H9 (cell line): Measurements from ENCODE around the gene ANKRD13C. TPM values are rescaled to one million over a fixed set of nuclear protein-coding genes. Genes with fewer than 3 reads are reported as not detected.

Experiments
- DNase-seq: peaks from one replicate; pipeline ENCODE4 v3.0.0-alpha.2; 2017
- H2AFZ ChIP-seq: one replicate; pipeline ENCODE4 v1.6.1; 2013; ENCODE audit warnings: mild to moderate bottlenecking, low read length, control low read depth, moderate library complexity
- H2AK5ac ChIP-seq: 2 replicates; pipeline ENCODE4 v1.6.1; 2013; ENCODE audit warnings: low read length, control low read depth, mixed read lengths; ENCODE audit not compliant: insufficient read length
- H2BK120ac ChIP-seq: one replicate; pipeline ENCODE4 v1.6.1; 2013; ENCODE audit warnings: low read depth, mild to moderate bottlenecking, low read length, control low read depth, inconsistent platforms; ENCODE audit not compliant: poor library complexity, severe bottlenecking
- H2BK12ac ChIP-seq: 2 replicates; pipeline ENCODE4 v1.6.1; 2013; ENCODE audit warnings: low read length, control low read depth, mixed read lengths, low read depth; ENCODE audit not compliant: insufficient read length
- H2BK15ac ChIP-seq: 2 replicates; pipeline ENCODE4 v1.6.1; 2013; ENCODE audit warnings: low read depth, low read length, control low read depth
- H2BK20ac ChIP-seq: one replicate; pipeline ENCODE4 v1.6.1; 2013; ENCODE audit warnings: low read depth, mild to moderate bottlenecking, low read length, control low read depth, inconsistent platforms; ENCODE audit not compliant: poor library complexity, severe bottlenecking
- H2BK5ac ChIP-seq: 2 replicates; pipeline ENCODE4 v1.6.1; 2013; ENCODE audit warnings: low read length, control low read depth, mixed read lengths; ENCODE audit not compliant: insufficient read length
- H3K14ac ChIP-seq: 2 replicates; pipeline ENCODE4 v1.6.1; 2013; ENCODE audit warnings: low read length, control low read depth; ENCODE audit not compliant: insufficient read depth
- H3K18ac ChIP-seq: 2 replicates; pipeline ENCODE4 v1.6.1; 2013; ENCODE audit warnings: low read depth, mild to moderate bottlenecking, mixed read lengths, low read length, control low read depth; ENCODE audit not compliant: insufficient read length
- H3K23ac ChIP-seq: 2 replicates; pipeline ENCODE4 v1.6.1; 2013; ENCODE audit warnings: low read length, control low read depth, mixed read lengths, low read depth; ENCODE audit not compliant: insufficient read length
- H3K23me2 ChIP-seq: 2 replicates; pipeline ENCODE4 v1.6.1; 2013; ENCODE audit warnings: low read depth, mild to moderate bottlenecking, mixed read lengths, low read length, control low read depth; ENCODE audit not compliant: insufficient read length, poor library complexity, severe bottlenecking
- H3K27ac ChIP-seq: 2 replicates; pipeline ENCODE4 v1.5.1; 2013; ENCODE audit warnings: low read length, control low read depth, mixed read lengths, low read depth; ENCODE audit not compliant: insufficient read length
- H3K27me3 ChIP-seq: 2 replicates; pipeline ENCODE4 v1.6.1; 2013; ENCODE audit warnings: low read length, control low read depth, inconsistent platforms; ENCODE audit not compliant: insufficient read depth
- H3K4ac ChIP-seq: 2 replicates; pipeline ENCODE4 v1.6.1; 2013; ENCODE audit warnings: low read depth, mild to moderate bottlenecking, control low read depth, inconsistent platforms, low read length, moderate library complexity
- H3K4me1 ChIP-seq: 2 replicates; pipeline ENCODE4 v1.6.1; 2013; ENCODE audit warnings: low read length, control low read depth, inconsistent platforms; ENCODE audit not compliant: insufficient read depth
- H3K4me2 ChIP-seq: 2 replicates; pipeline ENCODE4 v1.6.1; 2013; ENCODE audit warnings: low read length, control low read depth, mixed read lengths; ENCODE audit not compliant: insufficient read length, insufficient read depth
- H3K56ac ChIP-seq: 2 replicates; pipeline ENCODE4 v1.6.1; 2013; ENCODE audit warnings: low read depth, mild to moderate bottlenecking, mixed read lengths, low read length, control low read depth; ENCODE audit not compliant: insufficient read length
- H3K79me1 ChIP-seq: 2 replicates; pipeline ENCODE4 v1.6.1; 2013; ENCODE audit warnings: low read depth, mild to moderate bottlenecking, moderate library complexity, low read length, control low read depth, inconsistent platforms; ENCODE audit not compliant: insufficient read depth, poor library complexity, severe bottlenecking
- H3K79me2 ChIP-seq: 2 replicates; pipeline ENCODE4 v1.6.1; 2013; ENCODE audit warnings: low read length, control low read depth, inconsistent platforms; ENCODE audit not compliant: insufficient read depth
- H3K9ac ChIP-seq: 2 replicates; pipeline ENCODE4 v1.6.1; 2013; ENCODE audit warnings: low read length, control low read depth, mixed read lengths; ENCODE audit not compliant: insufficient read length; ENCODE audit errors: extremely low read depth
- H3K9me3 ChIP-seq: one replicate; pipeline ENCODE4 v1.6.1; 2013; ENCODE audit warnings: low read depth, low read length, inconsistent platforms; ENCODE audit not compliant: control insufficient read depth
- H3T11ph ChIP-seq: one replicate; pipeline ENCODE4 v1.6.1; 2013; ENCODE audit warnings: mild to moderate bottlenecking, low read length, control low read depth, inconsistent platforms
- H4K20me1 ChIP-seq: one replicate; pipeline ENCODE4 v1.6.1; 2013; ENCODE audit not compliant: control insufficient read depth, insufficient read length, insufficient read depth
- H4K5ac ChIP-seq: 2 replicates; pipeline ENCODE4 v1.6.1; 2013; ENCODE audit warnings: low read depth, mild to moderate bottlenecking, mixed read lengths, low read length, control low read depth; ENCODE audit not compliant: insufficient read length
- H4K8ac ChIP-seq: replicated peaks from 2 replicates; pipeline ENCODE4 v1.6.1; 2013; ENCODE audit warnings: low read length, control low read depth, mixed read lengths, low read depth; ENCODE audit not compliant: insufficient read length
- H4K91ac ChIP-seq: 2 replicates; pipeline ENCODE4 v1.6.1; 2013; ENCODE audit warnings: low read depth, mild to moderate bottlenecking, moderate library complexity, mixed read lengths, low read length, control low read depth; ENCODE audit not compliant: insufficient read length
- H3K27ac Mint-ChIP-seq, 3 experiments: 2 replicates in 2 of 3; 3 replicates in 1 of 3; pipeline ENCODE4 v1.8.0; 2020 to 2021; ENCODE audit warnings: mixed read lengths in 3 of 3, mild to moderate bottlenecking in 1 of 3, moderate library complexity in 1 of 3
- H3K27me3 Mint-ChIP-seq: 2 replicates; pipeline ENCODE4 v1.8.0; 2021; ENCODE audit warnings: low read depth, mild to moderate bottlenecking, moderate library complexity, mixed read lengths
- H3K36me3 Mint-ChIP-seq, 3 experiments: 2 replicates in 2 of 3; 3 replicates in 1 of 3; pipeline ENCODE4 v1.8.0; 2020 to 2021; ENCODE audit warnings: low read depth in 3 of 3, mixed read lengths in 3 of 3; ENCODE audit not compliant: insufficient read depth in 1 of 3
- H3K4me1 Mint-ChIP-seq, 2 experiments: 2 replicates each; pipeline ENCODE4 v1.8.0; 2020; ENCODE audit warnings: mixed read lengths in 2 of 2
- H3K4me3 Mint-ChIP-seq, 2 experiments: 2 replicates in 1 of 2; 3 replicates in 1 of 2; pipeline ENCODE4 v1.8.0; 2020 to 2021; ENCODE audit warnings: mild to moderate bottlenecking in 2 of 2, mixed read lengths in 2 of 2, moderate library complexity in 1 of 2
- H3K9me3 Mint-ChIP-seq, 2 experiments: 2 replicates in 1 of 2; 3 replicates in 1 of 2; pipeline ENCODE4 v1.8.0; 2020; ENCODE audit warnings: mild to moderate bottlenecking in 2 of 2, mixed read lengths in 2 of 2, moderate library complexity in 1 of 2
- CTCF ChIP-seq: fragments of 200-600 bp; sonication (generic); conservative IDR thresholded peaks from 3 replicates; pipeline ENCODE4 v1.8.0; 2021; ENCODE audit warnings: antibody characterized with exemption, mild to moderate bottlenecking
- WGBS: extraction: QIAGEN DNeasy Blood & Tissue Kit; methylation state at CpG from one replicate; pipeline ENCODE4 v1.1.7; 2013; ENCODE audit warnings: missing lambda C conversion rate, low lambda C conversion rate, mixed read lengths; ENCODE audit not compliant: insufficient read length; ENCODE audit errors: extremely low coverage; 5-methylcytosine and 5-hydroxymethylcytosine counted together
- total RNA-seq: library from RNA; stranded (reverse); gene quantifications from 2 replicates; pipeline ENCODE4 v1.2.1, GENCODE V29; 2021

Gene ANKRD13C
- total RNA-seq, 1 experiment from 2014 or later = 19.7 TPM

- no peak overlapping the region for H2BK5ac ChIP-seq
- no peaks in the 10 kb centered on the region for H3K9me3 ChIP-seq
- no peaks in the 10 kb centered on the region for H3K4me1 ChIP-seq
- no peaks in the 10 kb centered on the region for H4K20me1 ChIP-seq
- peaks cover 3% of the 10 kb centered on the region for H3K79me1 ChIP-seq
- H3K56ac ChIP-seq = no peak overlapping the region
- no peaks in the 10 kb centered on the region; a peak in 1 of 5 replicates for H3K9me3 Mint-ChIP-seq
- no peak overlapping the region for H3T11ph ChIP-seq
- H3K23me2 ChIP-seq = no peaks in the 10 kb centered on the region
- H3K79me2 ChIP-seq = peaks cover 24% of the 10 kb centered on the region; the same call in 1 of the 2 replicates
- no CpG with 5 or more reads among the region's 1 CpG for WGBS
- no peak overlapping the region for H4K91ac ChIP-seq
- no peak overlapping the region for H3K9ac ChIP-seq
- no peak overlapping the region for H3K27ac ChIP-seq
- no peaks in the 10 kb centered on the region for H3K27me3 Mint-ChIP-seq
- TF ChIP-seq CTCF = no peak
- no peak overlapping the region for H4K5ac ChIP-seq
- no peak overlapping the region for H3K4me2 ChIP-seq
- H3K27me3 ChIP-seq = no peaks in the 10 kb centered on the region
- H3K4ac ChIP-seq = no peak overlapping the region
- peak overlapping the region in 2 of 3 experiments; percentile 12 to 53; a peak in 2 of 7 replicates for H3K27ac Mint-ChIP-seq
- H2AFZ ChIP-seq = no peak overlapping the region
- no peak overlapping the region for H2BK12ac ChIP-seq
- H2BK120ac ChIP-seq = no peak overlapping the region
- H3K36me3 Mint-ChIP-seq = peaks cover 37 to 80% (median 72%) of the 10 kb centered on the region in 3 experiments
- no peak overlapping the region for H2BK20ac ChIP-seq
- H3K23ac ChIP-seq = no peak overlapping the region
- no peak overlapping the region for H4K8ac ChIP-seq
- no peak for DNase-seq
- no peak overlapping the region for H3K14ac ChIP-seq
- H3K4me3 Mint-ChIP-seq = no peak overlapping the region
- H3K18ac ChIP-seq = no peak overlapping the region
- H3K4me1 Mint-ChIP-seq = peaks cover 25 to 27% of the 10 kb centered on the region in 2 experiments
- H2AK5ac ChIP-seq = no peak overlapping the region
- no peak overlapping the region for H2BK15ac ChIP-seq
These were observed 127.1 kb downstream of the ANKRD13C start for GRCh38 chr1:70227439-70227838.
